NB4 (cell line): ENCODE results near the gene DDX54.
"Not testable (repeated sequence)": the region's sequence is repeated elsewhere in the genome, so short reads cannot be mapped to it uniquely, and the experiment has no call there.

Experiments used
- DNase-seq: peaks from one replicate; pipeline ENCODE4 v3.0.0; 2010; ENCODE audit warnings: low read depth
- H3K4me3 ChIP-seq: one replicate; pipeline ENCODE4 v1.5.1; 2011; ENCODE audit warnings: mild to moderate bottlenecking, low read depth, low read length, moderate library complexity
- CTCF ChIP-seq: IDR thresholded peaks from one replicate; pipeline ENCODE4 v1.5.1; 2012; ENCODE audit warnings: low read depth, low read length
- MAX ChIP-seq: IDR thresholded peaks from 2 replicates; pipeline ENCODE4 v1.6.1; 2011; ENCODE audit warnings: low read depth, low read length
- MYC ChIP-seq: IDR thresholded peaks from 2 replicates; pipeline ENCODE4 v1.6.1; 2011; ENCODE audit warnings: low read depth, low read length
- POLR2A ChIP-seq: IDR thresholded peaks from 2 replicates; pipeline ENCODE4 v1.6.1; 2011; ENCODE audit warnings: mild to moderate bottlenecking; ENCODE audit not compliant: insufficient read length; ENCODE audit errors: extremely low read depth

The DDX54 gene

GRCh38 chr12:113142173-113142885 lies 42.9 kb downstream of the DDX54 start:
- no peak for TF ChIP-seq CTCF
- no peak overlapping the region for H3K4me3 ChIP-seq
- DNase-seq, result peak; percentile 66

GRCh38 chr12:113141716-113142115 lies 43.6 kb downstream of the DDX54 start:
- not testable (repeated sequence) for H3K4me3 ChIP-seq, DNase-seq

GRCh38 chr12:113140706-113141105 lies 44.6 kb downstream of the DDX54 start:
- no peak for TF ChIP-seq MYC
- no peak for TF ChIP-seq MAX
- TF ChIP-seq CTCF, result no peak
- no peak for TF ChIP-seq POLR2A
- DNase-seq, result no peak
- no peak overlapping the region for H3K4me3 ChIP-seq

GRCh38 chr12:113138826-113139225 lies 46.5 kb downstream of the DDX54 start:
- DNase-seq, result no peak
- H3K4me3 ChIP-seq, result no peak overlapping the region
- no peak for TF ChIP-seq CTCF
- no peak for TF ChIP-seq MYC
- TF ChIP-seq MAX, result no peak
- no peak for TF ChIP-seq POLR2A

GRCh38 chr12:113137861-113138783 lies 47.2 kb downstream of the DDX54 start:
- no peak overlapping the region for H3K4me3 ChIP-seq
- TF ChIP-seq MAX, result no peak
- TF ChIP-seq POLR2A, result no peak
- no peak for TF ChIP-seq CTCF
- TF ChIP-seq MYC, result no peak
- no peak for DNase-seq

- no peak for DNase-seq
- no peak overlapping the region for H3K4me3 ChIP-seq
- no peak for TF ChIP-seq MAX
- no peak for TF ChIP-seq MYC
- no peak for TF ChIP-seq CTCF
- no peak for TF ChIP-seq POLR2A
Observed at GRCh38 chr12:113136990-113137511, 48.2 kb downstream of the DDX54 start.
